GM19193 (cell line): ENCODE data around the gene VASN.
A peak's percentile ranks its signal among the peaks of the same experiment; 100 is the strongest.

Experiments
- POLR2A ChIP-seq: IDR thresholded peaks from 4 replicates; pipeline ENCODE4 v1.6.1; 2011; ENCODE audit not compliant: insufficient read depth, insufficient read length; ENCODE audit errors: extremely low read depth

VASN gene

GRCh38 chr16:4345836-4346781, 25.5 kb upstream of the VASN start:
- TF ChIP-seq POLR2A = no peak

- no peak for TF ChIP-seq POLR2A
These were observed 24.6 kb upstream of the VASN start for GRCh38 chr16:4347010-4347409.

- TF ChIP-seq POLR2A = no peak
These were observed 23.7 kb upstream of the VASN start for GRCh38 chr16:4347765-4348509.

GRCh38 chr16:4349332-4349731, 22.3 kb upstream of the VASN start:
- no peak for TF ChIP-seq POLR2A

- no peak for TF ChIP-seq POLR2A
These were observed 21.3 kb upstream of the VASN start for GRCh38 chr16:4350365-4350786.

- peak; percentile 86 for TF ChIP-seq POLR2A
These were observed 20.6 kb upstream of the VASN start, which contains the start of gene PAM16 for GRCh38 chr16:4350787-4351659. PAM16 (minus strand) TSS chr16:4351321; CDS start chr16:4351234, 87 bp downstream.

- no peak for TF ChIP-seq POLR2A
These were observed 19.8 kb upstream of the VASN start for GRCh38 chr16:4351880-4352279.

GRCh38 chr16:4352843-4353242, 18.8 kb upstream of the VASN start:
- TF ChIP-seq POLR2A = no peak

- no peak for TF ChIP-seq POLR2A
These were observed 18.0 kb upstream of the VASN start for GRCh38 chr16:4353675-4354074.

- no peak for TF ChIP-seq POLR2A
These were observed 16.9 kb upstream of the VASN start for GRCh38 chr16:4354512-4355409.

GRCh38 chr16:4356820-4357219, 14.8 kb upstream of the VASN start:
- TF ChIP-seq POLR2A = no peak

- no peak for TF ChIP-seq POLR2A
These were observed 13.4 kb upstream of the VASN start for GRCh38 chr16:4358236-4358635.

GRCh38 chr16:4358831-4359561, 12.7 kb upstream of the VASN start:
- no peak for TF ChIP-seq POLR2A
